HG02885 (cell line): ENCODE results near the gene TBC1D1.

Source experiments
- ATAC-seq: cut with Tn5 transposase; IDR thresholded peaks from one replicate; pipeline ENCODE4 v1.9.1; 2021; ENCODE audit warnings: mild to moderate bottlenecking; ENCODE audit not compliant: unreplicated experiment, poor library complexity

Gene TBC1D1

GRCh38 chr4:38154681-38155588 is 264.1 kb downstream of the TBC1D1 start:
- ATAC-seq = no peak

GRCh38 chr4:38155589-38156294 is 264.9 kb downstream of the TBC1D1 start:
- ATAC-seq = no peak

DNA sequence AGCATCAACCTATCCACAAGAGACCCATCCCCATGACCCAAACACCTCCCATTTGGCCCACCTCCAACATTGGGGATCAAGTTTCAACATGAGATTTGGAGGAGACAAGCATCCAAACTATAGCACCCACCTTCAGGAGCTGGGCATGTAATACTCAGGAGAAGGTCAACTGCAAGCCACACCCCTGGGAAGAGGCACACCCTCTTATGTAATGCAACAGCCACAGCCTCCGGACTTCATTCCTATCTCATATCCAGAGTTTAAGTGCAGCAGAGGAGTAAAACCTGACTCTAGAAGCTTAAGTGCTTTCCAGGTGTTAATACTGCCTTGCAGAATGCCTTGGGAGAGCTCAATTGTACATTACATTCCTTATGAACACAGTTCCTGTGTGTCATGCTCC is 266.7 kb downstream of the TBC1D1 start:
- no peak for ATAC-seq

- ATAC-seq = peak; percentile 97
These were observed 269.8 kb downstream of the TBC1D1 start for GRCh38 chr4:38160487-38161207.

- peak; percentile 6 for ATAC-seq
These were observed 270.6 kb downstream of the TBC1D1 start for GRCh38 chr4:38161208-38162113.

DNA sequence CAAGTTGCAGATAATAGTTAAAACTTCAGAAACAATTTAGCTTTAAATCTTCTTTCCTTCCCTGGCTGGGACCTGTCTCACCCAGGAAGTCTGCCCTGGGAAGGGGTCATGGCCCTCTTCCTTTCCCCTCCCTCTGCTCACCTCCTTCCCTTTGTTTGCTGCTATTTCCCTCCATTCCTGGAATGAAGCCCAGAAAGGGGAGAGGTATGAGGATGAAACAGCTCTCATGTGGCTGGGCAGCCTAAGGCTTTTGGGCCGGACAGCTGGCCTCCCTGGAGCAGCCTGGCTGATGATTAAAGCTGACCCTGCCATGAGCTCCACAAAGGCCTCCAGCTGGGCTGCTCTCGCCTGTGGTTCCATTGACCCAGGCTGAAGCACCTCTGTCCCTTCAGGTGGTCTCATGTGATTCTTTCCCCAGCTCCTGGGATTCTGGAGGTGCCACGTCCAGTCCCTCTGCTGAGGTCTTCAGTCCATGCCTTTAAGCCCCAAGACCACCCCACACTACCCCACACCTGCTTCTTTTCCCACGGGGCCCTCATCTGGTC is 271.4 kb downstream of the TBC1D1 start:
- no peak for ATAC-seq

DNA sequence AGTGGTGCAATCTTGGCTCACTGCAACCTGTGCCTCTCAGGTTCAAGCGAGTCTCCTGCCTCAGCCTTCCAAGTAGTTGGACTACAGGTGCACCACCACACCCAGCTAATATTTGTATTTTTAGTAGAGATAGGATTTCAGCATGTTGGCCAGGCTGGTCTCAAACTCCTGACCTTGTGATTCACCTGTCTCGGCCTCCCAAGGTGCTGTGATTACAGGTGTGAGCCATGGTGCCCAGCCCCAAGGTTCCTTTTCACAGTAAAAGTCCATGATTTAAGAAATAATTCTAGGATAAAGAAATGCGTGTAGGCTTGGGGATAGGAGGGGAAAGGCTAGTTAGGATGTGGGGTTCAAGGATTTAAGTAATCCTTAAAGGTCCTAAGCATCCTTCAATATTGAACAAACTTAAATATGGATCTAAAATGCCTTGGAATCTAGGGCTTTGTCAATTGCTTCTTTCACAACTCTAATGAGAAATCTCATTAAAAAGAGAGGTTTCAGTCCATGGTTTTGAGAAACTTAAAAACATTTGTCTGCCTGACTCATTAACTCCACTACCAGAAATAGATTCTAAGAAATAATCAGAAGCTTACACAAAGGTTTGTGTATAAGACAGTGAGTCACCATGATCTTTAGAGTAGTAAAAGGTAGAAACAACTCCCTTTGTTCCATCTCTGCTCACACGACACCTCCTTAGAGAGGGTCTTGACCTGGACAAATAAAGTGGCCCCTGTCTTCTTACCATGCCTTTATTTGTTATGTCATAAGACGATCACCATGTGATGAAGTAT is 272.5 kb downstream of the TBC1D1 start:
- ATAC-seq = no peak

DNA sequence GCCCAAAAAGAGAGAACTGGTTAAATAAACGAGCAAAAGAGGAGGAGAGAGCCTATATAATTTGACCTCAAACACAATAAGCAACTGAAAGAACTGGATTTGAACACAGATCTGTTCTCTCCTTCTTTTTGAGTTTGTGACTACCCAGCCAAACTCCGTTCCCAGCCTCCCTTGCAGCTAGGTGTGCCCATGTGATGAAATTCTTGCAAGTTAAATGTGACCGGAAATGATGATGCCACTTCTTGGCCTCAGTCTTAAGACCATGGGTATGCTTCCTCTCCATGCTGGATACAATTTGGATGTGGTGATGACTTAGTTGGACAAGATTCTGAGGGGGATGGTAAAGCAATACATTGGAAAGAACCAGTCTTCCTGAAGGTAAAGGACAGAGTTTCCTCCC is 273.5 kb downstream of the TBC1D1 start:
- ATAC-seq = no peak

DNA sequence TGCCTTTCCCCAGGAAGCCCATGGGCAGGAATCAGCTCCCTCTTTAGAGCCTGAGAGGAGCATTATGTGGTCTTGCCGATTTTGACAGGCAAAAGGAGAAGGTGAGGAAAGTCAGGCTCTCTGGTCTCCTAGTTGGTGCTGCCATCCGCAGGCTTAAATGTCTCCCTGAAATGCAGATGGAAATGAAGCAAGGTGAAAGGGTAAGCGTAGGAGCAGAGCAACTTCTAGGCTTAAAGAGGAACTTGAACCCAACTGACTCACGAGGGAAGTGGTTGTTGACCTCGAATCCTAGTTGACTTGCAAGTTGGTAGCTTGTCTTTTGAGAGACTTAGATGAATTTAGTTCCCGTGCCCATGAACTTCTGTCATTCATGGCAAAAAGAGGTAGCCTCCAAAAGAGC is 275.2 kb downstream of the TBC1D1 start:
- ATAC-seq = no peak

GRCh38 chr4:38166768-38167167 is 275.9 kb downstream of the TBC1D1 start:
- no peak for ATAC-seq

GRCh38 chr4:38167973-38168372 is 277.1 kb downstream of the TBC1D1 start:
- ATAC-seq = no peak

DNA sequence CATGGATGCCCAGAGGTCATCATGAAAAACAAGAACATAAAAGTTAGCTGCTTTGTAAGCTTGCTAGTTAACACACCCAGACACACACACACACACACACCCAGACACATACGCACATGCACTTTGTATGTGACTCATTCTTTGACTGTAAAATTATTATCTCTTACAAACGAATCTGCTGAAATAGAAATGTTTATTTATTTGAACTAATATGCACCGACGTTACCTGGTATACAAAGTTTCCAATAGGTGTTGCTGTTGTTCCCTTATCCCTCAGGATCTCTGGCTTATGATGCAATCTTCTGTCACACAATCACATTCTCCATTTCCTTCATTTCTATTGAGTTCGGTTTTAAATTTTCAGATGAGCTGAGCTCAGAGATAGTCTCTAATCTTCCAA is 278.6 kb downstream of the TBC1D1 start:
- no peak for ATAC-seq

DNA sequence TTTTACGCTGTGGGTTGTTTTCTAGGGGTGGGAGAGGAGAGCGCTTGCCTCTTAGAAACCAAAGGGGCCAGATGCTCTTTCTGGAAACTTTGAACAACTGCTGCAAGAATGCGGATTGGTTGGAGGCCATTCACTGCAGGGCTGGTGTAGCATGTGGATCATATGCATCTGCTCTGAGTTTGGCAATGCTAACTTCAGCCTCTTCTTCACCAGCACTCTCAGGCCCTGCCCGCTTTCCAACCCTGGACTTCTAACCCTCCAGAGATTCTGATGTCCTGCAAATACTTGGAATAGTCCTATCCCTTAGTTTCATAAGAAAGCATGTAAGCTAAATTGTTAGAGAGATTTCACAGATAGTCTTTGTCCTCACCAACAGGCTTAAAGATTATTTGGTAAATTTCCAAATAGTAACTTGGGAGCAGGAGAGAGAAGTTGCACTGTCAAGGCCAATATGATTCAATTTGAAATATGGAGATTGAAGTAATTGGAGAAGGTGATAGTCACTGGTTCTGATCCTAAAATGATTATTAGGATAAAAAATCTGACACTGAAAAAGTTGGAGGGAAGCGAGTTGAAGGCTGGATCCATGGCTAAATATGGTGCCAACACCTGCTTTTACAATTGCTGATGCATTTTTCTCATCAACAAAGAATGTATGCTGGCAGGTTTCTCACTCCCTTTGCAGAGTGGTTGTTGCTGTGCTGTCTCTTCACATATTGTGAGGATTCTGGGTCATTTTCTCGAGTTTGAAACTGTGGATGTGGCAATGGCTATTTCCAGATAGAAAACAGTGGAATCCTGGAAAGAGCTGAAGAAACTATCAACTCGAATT is 279.7 kb downstream of the TBC1D1 start:
- ATAC-seq = no peak

DNA sequence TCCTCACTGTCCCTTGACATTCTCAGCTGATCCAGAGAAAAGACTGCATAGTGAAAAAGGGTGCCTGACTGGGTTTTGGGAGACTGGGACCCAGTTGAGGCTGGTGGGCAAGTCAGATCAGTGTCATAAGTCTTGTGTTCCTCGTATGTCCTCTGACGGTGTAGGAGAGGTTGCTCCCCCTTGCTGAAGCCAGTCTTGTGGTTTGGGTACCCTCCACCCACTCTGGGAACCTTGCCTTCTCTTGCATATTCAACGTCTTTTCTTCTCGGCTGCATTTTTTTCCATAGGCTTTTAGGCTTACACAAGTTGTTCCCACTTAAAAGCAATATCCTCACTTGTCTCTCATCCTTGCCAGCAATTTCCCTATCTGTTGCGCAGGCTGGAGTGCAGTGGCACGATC is 281.2 kb downstream of the TBC1D1 start:
- ATAC-seq = no peak

DNA sequence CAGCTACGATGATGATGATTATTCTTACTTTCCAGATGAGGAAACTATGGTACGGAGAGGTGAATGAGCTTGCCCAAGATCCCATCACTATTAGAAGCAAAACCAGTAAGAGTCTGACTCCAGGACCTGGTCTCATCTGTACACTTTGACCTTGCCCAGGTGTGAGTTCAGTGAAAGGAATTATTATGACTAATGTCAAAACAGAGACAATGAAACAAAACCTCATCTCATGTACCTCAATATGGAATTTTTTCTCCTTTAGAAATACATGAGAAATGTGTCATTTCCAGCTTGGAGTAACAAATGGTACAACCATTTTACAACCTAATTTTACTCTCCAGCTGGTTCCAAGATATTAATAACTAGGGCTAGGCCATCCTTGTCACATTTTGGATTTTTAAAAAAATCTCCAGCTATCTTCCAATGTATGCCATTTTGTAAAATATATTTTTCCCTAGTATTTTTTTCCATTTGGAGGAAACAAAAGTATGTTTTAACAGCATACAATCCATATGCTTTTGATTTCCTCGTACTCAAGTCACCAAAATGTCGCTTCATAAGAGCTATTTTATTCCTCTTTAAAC is 283.1 kb downstream of the TBC1D1 start:
- no peak for ATAC-seq

GRCh38 chr4:38174801-38175200 is 283.9 kb downstream of the TBC1D1 start:
- no peak for ATAC-seq

DNA sequence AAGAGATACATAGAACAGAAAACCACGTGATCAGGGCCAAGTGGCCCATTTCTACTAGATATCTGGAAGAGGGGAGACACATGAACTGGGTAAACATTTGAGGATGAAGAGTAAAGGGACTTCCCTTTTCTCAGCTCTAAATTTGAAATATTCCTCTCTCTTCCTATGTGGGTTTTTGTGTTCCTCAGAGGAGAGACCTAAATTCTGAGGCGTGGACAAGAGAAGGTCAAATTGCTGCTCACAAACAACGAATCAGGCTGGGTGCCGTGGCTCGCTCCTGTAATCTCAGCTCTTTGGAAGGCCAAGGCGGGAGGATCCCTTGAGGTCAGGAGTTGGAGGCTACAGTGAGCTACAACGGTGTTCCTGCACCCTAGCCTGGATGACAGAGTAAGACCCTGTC is 285.3 kb downstream of the TBC1D1 start:
- no peak for ATAC-seq
